HG03460 (cell line): ENCODE results near the gene UBP1.
"Not testable (repeated sequence)": the region's sequence is repeated elsewhere in the genome, so short reads cannot be mapped to it uniquely, and the experiment has no call there.

Source experiments
- ATAC-seq: cut with Tn5 transposase; IDR thresholded peaks from one replicate; pipeline ENCODE4 v1.9.1; 2021; ENCODE audit not compliant: unreplicated experiment

UBP1 gene

GRCh38 chr3:33440328-33441224 is at the start of gene UBP1:
Gene UBP1 (minus strand): TSS chr3:33440405. CDS start chr3:33439848, 557 bp downstream.
- peak; percentile 82 for ATAC-seq

- no peak for ATAC-seq
These were observed 48.5 kb upstream of the UBP1 start for GRCh38 chr3:33488683-33489082.

- ATAC-seq, result no peak
These were observed 48.0 kb upstream of the UBP1 start for GRCh38 chr3:33488246-33488645.

- ATAC-seq, result no peak
These were observed 41.9 kb upstream of the UBP1 start for GRCh38 chr3:33482111-33482521.

GRCh38 chr3:33474896-33475295 is 34.7 kb upstream of the UBP1 start:
- no peak for ATAC-seq

GRCh38 chr3:33473813-33474212 is 33.6 kb upstream of the UBP1 start:
- ATAC-seq, result no peak

- no peak for ATAC-seq
These were observed 27.6 kb upstream of the UBP1 start for GRCh38 chr3:33467786-33468185.

GRCh38 chr3:33461097-33461496 is 20.9 kb upstream of the UBP1 start:
- no peak for ATAC-seq

GRCh38 chr3:33459577-33459976 is 19.4 kb upstream of the UBP1 start:
- ATAC-seq, result not testable (repeated sequence)

GRCh38 chr3:33458446-33458845 is 18.2 kb upstream of the UBP1 start:
- ATAC-seq, result no peak

- no peak for ATAC-seq
These were observed 16.6 kb upstream of the UBP1 start for GRCh38 chr3:33456756-33457155.

- ATAC-seq, result no peak
These were observed 13.1 kb upstream of the UBP1 start for GRCh38 chr3:33453331-33453761.

GRCh38 chr3:33451994-33452393 is 11.8 kb upstream of the UBP1 start:
- not testable (repeated sequence) for ATAC-seq

- no peak for ATAC-seq
These were observed 7.8 kb upstream of the UBP1 start for GRCh38 chr3:33447958-33448357.

- ATAC-seq, result not testable (repeated sequence)
These were observed 7.0 kb upstream of the UBP1 start for GRCh38 chr3:33447256-33447625.

- ATAC-seq, result no peak
These were observed 2.0 kb upstream of the UBP1 start for GRCh38 chr3:33442190-33442589.

- ATAC-seq, result peak; percentile 0
These were observed 1.2 kb upstream of the UBP1 start for GRCh38 chr3:33441225-33441976.

GRCh38 chr3:33439546-33440327 is 468 bp downstream of the UBP1 start:
- ATAC-seq, result peak; percentile 12

GRCh38 chr3:33438881-33439545 is 1.2 kb downstream of the UBP1 start:
- ATAC-seq, result no peak

GRCh38 chr3:33438284-33438668 is 1.9 kb downstream of the UBP1 start:
- ATAC-seq, result no peak
